ENCODE measurements around the gene CLCN5. TPM values are rescaled to one million over a fixed set of nuclear protein-coding genes. Genes with fewer than 3 reads are reported as not detected.

The CLCN5 gene
- total RNA-seq, 1 experiment from 2014 or later: 10.7 TPM

- TF ChIP-seq FOXK1 (CRISPR knock-in tag; IDR thresholded peaks at IDR 0.05) (0 out of 2 replicates have a peak, but pooled peaks have one; percentile 26), PRRX2 (CRISPR knock-in tag; IDR thresholded peaks at IDR 0.05) (no peak), ZNF416 (CRISPR knock-in tag; IDR thresholded peaks at IDR 0.05) (no peak)
These were observed at the start of gene CLCN5 (continued) for GRCh38 chrX:49922291-49923241.

GRCh38 chrX:49876750-49877149 lies 45.6 kb upstream of the CLCN5 start:
- Mint-ChIP-seq H3K4me3 (peak overlapping the region; percentile 22; the same call in 1 of the 2 replicates), H3K36me3 (no peaks in the 10 kb centered on the region), H3K27ac (no peak overlapping the region), H3K9me3 (no peaks in the 10 kb centered on the region), H3K4me1 (peaks cover 18% of the 10 kb centered on the region), H3K27me3 (ENCODE audit: low read depth) (peaks cover 15% of the 10 kb centered on the region)
- ChIA-PET POLR2A (no interaction called here), CTCF (interaction anchor here (0.6 to 1.4 kb wide), 11 partner anchors 16 to 567 kb away, joined by 3 to 13 read pairs (median 4); partner anchors contain the start of gene CLCN5)
- TF ChIP-seq OVOL2 (CRISPR knock-in tag; IDR thresholded peaks at IDR 0.05; ENCODE audit: borderline replicate concordance) (no peak), RELA (CRISPR knock-in tag; IDR thresholded peaks at IDR 0.05; ENCODE audit: borderline replicate concordance) (no peak), TCF7 (CRISPR knock-in tag; IDR thresholded peaks at IDR 0.05; ENCODE audit: low read depth) (no peak), ZNF425 (CRISPR knock-in tag; conservative IDR thresholded peaks at IDR 0.05) (no peak), NR3C1 (CRISPR knock-in tag; conservative IDR thresholded peaks at IDR 0.05; ENCODE audit: low read depth) (no peak), ELF4 (CRISPR knock-in tag; IDR thresholded peaks at IDR 0.05; ENCODE audit: low read depth) (no peak), AFF4 (CRISPR knock-in tag; IDR thresholded peaks at IDR 0.05; ENCODE audit: borderline replicate concordance) (no peak), ZBTB21 (CRISPR knock-in tag; IDR thresholded peaks at IDR 0.05; ENCODE audit: borderline replicate concordance) (no peak), EMX1 (CRISPR knock-in tag; IDR thresholded peaks at IDR 0.05) (no peak)
- ATAC-seq: no peak
- no peak for DNase-seq (ENCODE audit: low spot score)

GRCh38 chrX:49877397-49878101 lies 44.8 kb upstream of the CLCN5 start:
- Mint-ChIP-seq H3K4me3 (no peak overlapping the region), H3K27me3 (ENCODE audit: low read depth) (peaks cover 15% of the 10 kb centered on the region), H3K4me1 (peaks cover 18% of the 10 kb centered on the region), H3K9me3 (no peaks in the 10 kb centered on the region), H3K27ac (no peak overlapping the region), H3K36me3 (no peaks in the 10 kb centered on the region)
- POLR2A ChIA-PET: no interaction called here
- CTCF ChIA-PET: interaction anchor here (0.6 to 3.0 kb wide), 15 partner anchors 15 to 568 kb away, joined by 3 to 20 read pairs (median 4); partner anchors contain the start of gene CLCN5
- no peak for DNase-seq (ENCODE audit: low spot score)
- ATAC-seq: no peak
- no peak for TF ChIP-seq ZNF416 (CRISPR knock-in tag; IDR thresholded peaks at IDR 0.05)
- no peak for TF ChIP-seq CTCF (IDR thresholded peaks at IDR 0.05)
- no peak for TF ChIP-seq IRF2 (CRISPR knock-in tag; IDR thresholded peaks at IDR 0.05; ENCODE audit: borderline replicate concordance, low read depth)
- no peak for TF ChIP-seq PRDM15 (CRISPR knock-in tag; IDR thresholded peaks at IDR 0.05)
- no peak for TF ChIP-seq ZNF512 (CRISPR knock-in tag; IDR thresholded peaks at IDR 0.05; ENCODE audit: borderline replicate concordance)
